Measurements from ENCODE around the gene TIMM23. TPM values are rescaled to one million over a fixed set of nuclear protein-coding genes. Genes with fewer than 3 reads are reported as not detected.
A peak's percentile ranks its signal among the peaks of the same experiment; 100 is the strongest.

TIMM23 gene
- total RNA-seq, 1 donor from 2014 or later, result 93.2 TPM

DNA sequence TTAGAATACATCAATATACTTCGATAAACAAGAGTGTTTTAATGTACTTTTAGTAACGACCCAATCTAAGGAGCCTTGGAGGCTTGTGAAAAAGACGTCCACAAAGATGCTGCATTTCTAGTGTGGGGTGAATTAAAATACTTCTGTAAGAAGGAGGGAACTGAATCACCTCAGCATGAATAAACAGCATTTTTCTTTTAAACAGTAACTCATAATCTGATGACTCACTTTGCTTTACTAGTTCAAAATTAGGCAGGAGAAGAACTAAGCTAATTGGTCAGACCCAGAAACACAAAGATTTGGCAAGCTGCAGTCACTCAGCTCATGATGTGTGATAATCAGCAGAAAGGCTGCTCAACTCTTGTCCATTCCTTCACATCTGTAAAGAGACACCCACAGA, 33.9 kb downstream of the TIMM23 start:
- Mint-ChIP-seq H3K4me3 (ENCODE audit: unreplicated experiment) (no peak overlapping the region), H3K27ac (ENCODE audit: unreplicated experiment) (no peak overlapping the region), H3K4me1 (ENCODE audit: low read depth, unreplicated experiment) (peaks cover 13% of the 10 kb centered on the region), H3K36me3 (ENCODE audit: low read depth, unreplicated experiment) (peaks cover 25% of the 10 kb centered on the region), H3K9me3 (ENCODE audit: unreplicated experiment) (no peaks in the 10 kb centered on the region), H3K27me3 (ENCODE audit: low read depth, unreplicated experiment) (no peaks in the 10 kb centered on the region)
- H3K79me2 ChIP-seq (ENCODE audit: insufficient read depth, low read length), result peaks cover 26% of the 10 kb centered on the region
- H3K4me2 ChIP-seq (ENCODE audit: low read length), result peak overlapping the region; percentile 59
- H3K27me3 ChIP-seq (ENCODE audit: insufficient read depth, low read length), result no peaks in the 10 kb centered on the region
- H3K9me3 ChIP-seq (ENCODE audit: insufficient read depth, low read depth, low read length), result no peaks in the 10 kb centered on the region
- peaks cover 53% of the 10 kb centered on the region for H4K20me1 ChIP-seq (ENCODE audit: insufficient read depth, low read length)
- no peak for TF ChIP-seq EZH2 (IDR thresholded peaks at IDR 0.05; ENCODE audit: insufficient read depth, low read length)
- TF ChIP-seq, protein P1, sequence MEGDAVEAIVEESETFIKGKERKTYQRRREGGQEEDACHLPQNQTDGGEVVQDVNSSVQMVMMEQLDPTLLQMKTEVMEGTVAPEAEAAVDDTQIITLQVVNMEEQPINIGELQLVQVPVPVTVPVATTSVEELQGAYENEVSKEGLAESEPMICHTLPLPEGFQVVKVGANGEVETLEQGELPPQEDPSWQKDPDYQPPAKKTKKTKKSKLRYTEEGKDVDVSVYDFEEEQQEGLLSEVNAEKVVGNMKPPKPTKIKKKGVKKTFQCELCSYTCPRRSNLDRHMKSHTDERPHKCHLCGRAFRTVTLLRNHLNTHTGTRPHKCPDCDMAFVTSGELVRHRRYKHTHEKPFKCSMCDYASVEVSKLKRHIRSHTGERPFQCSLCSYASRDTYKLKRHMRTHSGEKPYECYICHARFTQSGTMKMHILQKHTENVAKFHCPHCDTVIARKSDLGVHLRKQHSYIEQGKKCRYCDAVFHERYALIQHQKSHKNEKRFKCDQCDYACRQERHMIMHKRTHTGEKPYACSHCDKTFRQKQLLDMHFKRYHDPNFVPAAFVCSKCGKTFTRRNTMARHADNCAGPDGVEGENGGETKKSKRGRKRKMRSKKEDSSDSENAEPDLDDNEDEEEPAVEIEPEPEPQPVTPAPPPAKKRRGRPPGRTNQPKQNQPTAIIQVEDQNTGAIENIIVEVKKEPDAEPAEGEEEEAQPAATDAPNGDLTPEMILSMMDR (IDR thresholded peaks at IDR 0.05; ENCODE audit: insufficient read depth, low read depth, low read length), result no peak
- H3K4me1 ChIP-seq (ENCODE audit: insufficient read depth, low read length), result peaks cover 9% of the 10 kb centered on the region
- no peak overlapping the region for H3K4me3 ChIP-seq (ENCODE audit: insufficient read depth, low read depth, low read length)
- peaks cover 57% of the 10 kb centered on the region for H3K36me3 ChIP-seq (ENCODE audit: insufficient read depth, low read length)
- no peak overlapping the region for H2AFZ ChIP-seq (ENCODE audit: low read depth, low read length)
- DNase-seq (ENCODE audit: low read depth) (peak; percentile 80), FAIRE-seq (no peak)
- H3K27ac ChIP-seq (ENCODE audit: low read depth, low read length), result peak overlapping the region; percentile 43
- H3K9ac ChIP-seq (ENCODE audit: low read length), result peak overlapping the region; percentile 5

DNA sequence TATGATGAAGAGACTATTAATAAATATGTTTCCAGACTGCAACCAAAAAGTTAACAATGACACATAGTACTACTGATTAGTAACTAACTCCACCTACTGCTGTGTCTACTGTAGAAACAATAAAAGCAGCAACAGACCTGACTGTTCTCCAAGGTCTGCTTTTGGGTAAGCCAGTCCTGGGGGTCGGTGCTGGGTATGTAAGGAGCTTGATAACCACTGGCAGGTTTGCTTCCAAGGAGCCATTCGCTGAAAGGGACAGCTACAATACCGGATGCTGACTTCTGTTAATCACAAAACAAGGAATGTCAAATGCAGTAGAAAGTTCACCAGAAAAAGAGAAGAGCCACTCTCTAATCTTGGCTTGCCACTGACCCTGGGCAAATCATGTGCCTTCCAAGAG, 40.5 kb downstream of the TIMM23 start:
- H3K9me3 Mint-ChIP-seq (ENCODE audit: unreplicated experiment), result no peaks in the 10 kb centered on the region
- peaks cover 4% of the 10 kb centered on the region for H3K4me1 Mint-ChIP-seq (ENCODE audit: low read depth, unreplicated experiment)
- H3K4me3 Mint-ChIP-seq (ENCODE audit: unreplicated experiment), result no peak overlapping the region
- peaks cover 38% of the 10 kb centered on the region for H3K79me2 ChIP-seq (ENCODE audit: insufficient read depth, low read length)
- no peak overlapping the region for H3K27ac Mint-ChIP-seq (ENCODE audit: unreplicated experiment)
- peaks cover 38% of the 10 kb centered on the region for H4K20me1 ChIP-seq (ENCODE audit: insufficient read depth, low read length)
- no peak overlapping the region for H3K27ac ChIP-seq (ENCODE audit: low read depth, low read length)
- H3K9me3 ChIP-seq (ENCODE audit: insufficient read depth, low read depth, low read length), result no peaks in the 10 kb centered on the region
- no peaks in the 10 kb centered on the region for H3K27me3 ChIP-seq (ENCODE audit: insufficient read depth, low read length)
- H3K36me3 ChIP-seq (ENCODE audit: insufficient read depth, low read length), result peaks cover 44% of the 10 kb centered on the region
- no peak overlapping the region for H3K9ac ChIP-seq (ENCODE audit: low read length)
- H3K4me1 ChIP-seq (ENCODE audit: insufficient read depth, low read length), result peaks cover under 1% of the 10 kb centered on the region
- H2AFZ ChIP-seq (ENCODE audit: low read depth, low read length), result no peak overlapping the region
- FAIRE-seq (no peak), DNase-seq (ENCODE audit: low read depth) (no peak)
- H3K27me3 Mint-ChIP-seq (ENCODE audit: low read depth, unreplicated experiment), result no peaks in the 10 kb centered on the region
- TF ChIP-seq EZH2 (IDR thresholded peaks at IDR 0.05; ENCODE audit: insufficient read depth, low read length), result no peak
- TF ChIP-seq, protein P1 (IDR thresholded peaks at IDR 0.05; ENCODE audit: insufficient read depth, low read depth, low read length), result no peak
- peaks cover 32% of the 10 kb centered on the region for H3K36me3 Mint-ChIP-seq (ENCODE audit: low read depth, unreplicated experiment)
- no peak overlapping the region for H3K4me2 ChIP-seq (ENCODE audit: low read length)
- no peak overlapping the region for H3K4me3 ChIP-seq (ENCODE audit: insufficient read depth, low read depth, low read length)

DNA sequence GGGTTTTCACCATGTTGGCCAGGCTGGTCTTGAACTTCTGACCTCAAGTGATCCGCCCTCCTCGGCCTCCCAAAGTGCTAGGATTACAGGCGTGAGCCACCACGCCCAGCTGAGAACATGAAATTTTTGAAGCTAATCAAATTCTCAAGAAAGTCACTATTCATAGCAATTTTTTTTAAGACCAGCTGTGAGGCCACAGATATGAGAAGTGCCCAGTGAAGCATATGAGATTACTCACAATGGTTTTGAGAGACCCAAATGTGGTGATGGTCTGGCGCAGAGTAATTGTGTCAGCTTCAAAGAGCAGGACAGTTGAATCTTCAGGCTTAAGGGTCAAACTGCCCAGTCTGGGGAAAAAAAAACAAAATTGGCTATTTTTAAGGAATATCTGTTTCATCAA, 41.9 kb downstream of the TIMM23 start:
- Mint-ChIP-seq H3K4me1 (ENCODE audit: low read depth, unreplicated experiment) (peaks cover 15% of the 10 kb centered on the region), H3K36me3 (ENCODE audit: low read depth, unreplicated experiment) (peaks cover 23% of the 10 kb centered on the region), H3K9me3 (ENCODE audit: unreplicated experiment) (no peaks in the 10 kb centered on the region), H3K27me3 (ENCODE audit: low read depth, unreplicated experiment) (no peaks in the 10 kb centered on the region), H3K27ac (ENCODE audit: unreplicated experiment) (no peak overlapping the region), H3K4me3 (ENCODE audit: unreplicated experiment) (no peak overlapping the region)
- FAIRE-seq (no peak), DNase-seq (ENCODE audit: low read depth) (no peak)
- no peak for TF ChIP-seq EZH2 (IDR thresholded peaks at IDR 0.05; ENCODE audit: insufficient read depth, low read length)
- TF ChIP-seq, protein P1 (IDR thresholded peaks at IDR 0.05; ENCODE audit: insufficient read depth, low read depth, low read length), result no peak
- Histone ChIP-seq H3K27ac (ENCODE audit: low read depth, low read length) (no peak overlapping the region), H3K4me3 (ENCODE audit: insufficient read depth, low read depth, low read length) (no peak overlapping the region), H3K79me2 (ENCODE audit: insufficient read depth, low read length) (peaks cover 48% of the 10 kb centered on the region), H2AFZ (ENCODE audit: low read depth, low read length) (no peak overlapping the region), H4K20me1 (ENCODE audit: insufficient read depth, low read length) (peaks cover 47% of the 10 kb centered on the region), H3K9ac (ENCODE audit: low read length) (no peak overlapping the region), H3K4me2 (ENCODE audit: low read length) (no peak overlapping the region), H3K27me3 (ENCODE audit: insufficient read depth, low read length) (no peaks in the 10 kb centered on the region), H3K9me3 (ENCODE audit: insufficient read depth, low read depth, low read length) (no peaks in the 10 kb centered on the region), H3K4me1 (ENCODE audit: insufficient read depth, low read length) (peaks cover 14% of the 10 kb centered on the region), H3K36me3 (ENCODE audit: insufficient read depth, low read length) (peaks cover 34% of the 10 kb centered on the region)

Measured in astrocyte (in vitro differentiated cells and primary cell).